Mesodermal cell (in vitro differentiated cells): ENCODE results near the gene RASGRF2.
"Not testable (repeated sequence)": the region's sequence is repeated elsewhere in the genome, so short reads cannot be mapped to it uniquely, and the experiment has no call there.

Source experiments
- H3K27ac ChIP-seq: 2 replicates; pipeline ENCODE4 v1.7.0; 2013; ENCODE audit warnings: mild to moderate bottlenecking, low read depth, low read length, moderate library complexity; ENCODE audit not compliant: severe bottlenecking
- H3K36me3 ChIP-seq: 2 replicates; pipeline ENCODE4 v1.7.1; 2013; ENCODE audit warnings: mild to moderate bottlenecking, low read length, moderate library complexity; ENCODE audit not compliant: control insufficient read depth, insufficient read depth
- H3K4me1 ChIP-seq: one replicate; pipeline ENCODE4 v1.7.1; 2013; ENCODE audit warnings: mild to moderate bottlenecking, low read length; ENCODE audit not compliant: insufficient read depth, control insufficient read depth, poor library complexity, severe bottlenecking
- H3K4me3 ChIP-seq: 2 replicates; pipeline ENCODE4 v1.7.0; 2013; ENCODE audit warnings: low read length, control low read depth, mild to moderate bottlenecking; ENCODE audit not compliant: insufficient read depth, poor library complexity, severe bottlenecking; ENCODE audit errors: extremely low read depth
- H3K9me3 ChIP-seq: 2 replicates; pipeline ENCODE4 v1.7.1; 2013; ENCODE audit warnings: mild to moderate bottlenecking, low read length, moderate library complexity; ENCODE audit not compliant: control insufficient read depth
- WGBS, 2 experiments: methylation state at CpG; one replicate each; pipeline ENCODE4 v1.1.5; 2013; ENCODE audit warnings: missing lambda C conversion rate in 2 of 2; ENCODE audit not compliant: insufficient coverage in 2 of 2; 5-methylcytosine and 5-hydroxymethylcytosine counted together

Gene RASGRF2

DNA sequence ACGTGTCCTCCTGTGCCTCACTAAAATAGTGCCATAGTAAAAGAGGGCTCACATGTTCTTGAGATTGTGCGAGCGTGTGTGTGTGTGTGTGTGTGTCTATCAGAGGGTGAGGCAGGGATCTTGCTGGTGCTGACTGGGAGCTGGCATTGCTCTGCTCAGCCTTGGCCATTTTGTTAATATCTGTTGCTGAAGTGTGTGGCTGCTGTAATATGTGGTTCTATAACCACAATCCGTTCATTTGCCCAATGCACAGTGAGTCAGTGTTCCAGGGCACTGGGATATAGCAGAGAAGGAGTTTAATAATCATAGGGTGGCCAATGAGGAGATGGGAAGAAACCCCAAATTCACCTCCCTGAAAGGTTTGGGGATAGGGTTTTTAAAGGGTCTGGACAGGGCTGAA is 61.3 kb downstream of the RASGRF2 start:
- H3K4me1 ChIP-seq = peaks cover 10% of the 10 kb centered on the region
- no peak overlapping the region for H3K4me3 ChIP-seq
- no peaks in the 10 kb centered on the region for H3K36me3 ChIP-seq
- no peaks in the 10 kb centered on the region for H3K9me3 ChIP-seq
- H3K27ac ChIP-seq = no peak overlapping the region
- WGBS, 2 experiments = 85 to 90% methylated on average over 2 to 4 of the region's 4 CpGs

DNA sequence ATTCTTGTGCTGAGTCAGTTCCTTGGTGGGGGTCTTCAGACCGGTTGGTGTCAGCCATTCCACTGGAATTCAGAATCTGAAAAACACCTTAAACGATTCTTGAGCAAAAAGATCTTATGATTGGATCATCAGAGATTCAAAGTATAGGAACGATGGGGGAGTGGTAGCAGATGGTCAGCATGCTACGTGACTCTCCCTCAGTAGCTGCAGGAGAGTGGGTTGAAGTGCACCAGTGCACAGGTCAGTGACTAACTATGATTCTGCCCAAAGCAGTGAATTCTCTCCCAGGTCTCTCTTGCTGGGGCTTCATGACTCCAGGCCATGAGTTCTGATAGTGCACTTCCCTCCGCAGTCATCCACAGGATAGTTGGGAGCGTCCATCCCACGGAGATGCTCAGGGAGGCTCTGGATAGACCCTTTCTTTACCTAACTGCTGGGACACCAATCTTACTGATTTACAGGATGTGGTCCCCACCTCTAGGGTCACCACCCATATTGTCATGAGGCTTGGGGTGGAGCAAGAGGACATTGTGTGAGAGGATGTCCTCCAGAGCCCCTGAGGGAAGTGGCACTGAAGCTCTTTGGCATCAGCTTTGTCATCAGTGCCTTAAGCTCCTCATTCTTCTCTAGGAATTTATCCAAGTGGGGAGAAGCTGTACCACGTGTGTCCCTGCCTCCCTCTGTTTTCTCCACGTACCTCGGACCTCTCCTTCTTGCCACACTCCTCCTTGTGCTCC is 62.0 kb downstream of the RASGRF2 start:
- H3K9me3 ChIP-seq = no peaks in the 10 kb centered on the region
- 85 to 92% methylated on average over 8 of the region's 10 CpGs for WGBS, 2 experiments
- no peak overlapping the region for H3K27ac ChIP-seq
- peaks cover 10% of the 10 kb centered on the region for H3K4me1 ChIP-seq
- no peaks in the 10 kb centered on the region for H3K36me3 ChIP-seq
- no peak overlapping the region for H3K4me3 ChIP-seq

DNA sequence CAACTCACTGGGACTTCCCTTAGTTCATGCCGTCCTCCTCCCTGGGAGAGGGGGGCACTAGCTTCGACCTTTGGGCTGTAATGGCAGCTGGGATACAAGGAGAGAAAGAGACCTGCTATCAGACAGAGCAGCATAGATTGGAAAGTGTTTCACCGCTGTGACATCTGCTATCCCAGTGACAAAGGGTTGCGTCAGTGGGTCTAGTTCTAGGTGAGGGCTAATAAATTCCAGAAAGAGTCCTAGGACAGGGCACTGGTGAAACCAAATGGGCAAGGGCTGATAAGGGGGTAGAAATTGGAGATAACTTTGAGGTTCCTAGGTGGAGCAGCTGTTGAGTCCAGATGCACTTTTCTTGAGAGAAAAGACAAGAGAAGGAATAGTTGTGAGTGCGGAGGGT is 62.5 kb downstream of the RASGRF2 start:
- no peak overlapping the region for H3K4me3 ChIP-seq
- no peaks in the 10 kb centered on the region for H3K9me3 ChIP-seq
- WGBS, 2 experiments = 93 to 100% methylated on average over 4 of the region's 5 CpGs
- peaks cover 10% of the 10 kb centered on the region for H3K4me1 ChIP-seq
- H3K36me3 ChIP-seq = no peaks in the 10 kb centered on the region
- no peak overlapping the region for H3K27ac ChIP-seq

DNA sequence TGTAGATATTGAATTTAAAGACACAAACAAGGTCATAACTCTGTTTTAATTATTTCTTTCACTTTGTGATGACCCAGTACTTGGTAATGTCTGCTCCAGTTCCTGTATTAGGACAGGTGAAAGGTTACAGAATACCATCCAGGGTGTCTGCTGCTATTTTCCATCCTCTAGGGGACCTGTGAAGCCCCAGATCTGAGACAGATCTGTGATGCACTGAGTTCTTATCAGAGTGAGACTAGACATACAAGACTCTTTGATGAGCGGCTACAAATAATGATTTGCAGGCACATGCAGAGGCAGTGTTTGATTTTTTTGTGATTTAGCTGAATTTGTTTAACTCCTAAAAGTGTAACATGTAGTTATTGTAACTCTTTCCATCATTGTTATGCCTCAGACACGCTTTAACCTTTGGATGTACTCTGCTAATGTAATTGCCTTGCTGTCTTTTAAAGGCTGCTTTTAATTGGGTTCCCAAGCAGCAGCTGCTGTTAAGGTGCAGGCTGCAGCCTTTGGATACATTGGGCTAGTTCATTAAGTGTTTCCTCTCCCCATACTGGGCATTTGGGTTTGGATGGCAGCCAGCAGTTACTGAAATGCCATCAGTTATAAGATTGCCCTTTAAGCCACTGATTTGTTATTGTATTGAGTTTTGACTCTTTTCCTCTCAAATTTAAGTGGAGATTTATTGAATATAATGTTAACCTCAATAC is 63.3 kb downstream of the RASGRF2 start:
- Histone ChIP-seq H3K4me3 (no peak overlapping the region), H3K36me3 (no peaks in the 10 kb centered on the region), H3K9me3 (no peaks in the 10 kb centered on the region), H3K4me1 (peaks cover 10% of the 10 kb centered on the region), H3K27ac (no peak overlapping the region)
- 100% methylated on average over 1 of the region's 2 CpGs for WGBS, 2 experiments

DNA sequence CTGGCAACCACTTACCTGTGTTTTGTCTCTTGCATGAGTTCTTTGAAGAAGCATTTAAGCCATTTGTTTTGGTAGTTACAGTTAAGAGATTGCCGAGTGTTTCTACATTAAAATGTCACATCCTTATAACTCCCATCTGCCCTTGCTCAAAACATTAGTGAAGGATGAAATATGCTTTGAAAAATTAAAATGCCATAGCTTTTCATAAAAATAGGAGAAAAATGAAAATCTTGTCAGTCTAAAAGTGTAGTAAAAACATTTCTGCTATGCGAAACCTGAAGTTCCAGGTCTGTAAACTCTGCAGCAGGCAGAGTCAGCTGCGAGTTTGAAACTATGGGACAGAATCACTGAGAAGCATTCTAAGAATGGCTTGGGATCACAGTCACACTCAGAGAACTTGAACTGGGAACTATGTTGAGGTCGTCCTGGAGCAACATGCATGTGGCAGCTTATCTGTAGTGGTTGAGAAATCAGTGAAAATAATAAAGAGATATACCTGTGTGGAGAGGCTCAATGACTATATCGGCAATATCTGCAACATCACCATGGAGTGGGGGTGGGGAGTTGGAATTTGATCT is 67.4 kb downstream of the RASGRF2 start:
- Histone ChIP-seq H3K9me3 (no peaks in the 10 kb centered on the region), H3K4me3 (no peak overlapping the region), H3K36me3 (no peaks in the 10 kb centered on the region), H3K4me1 (no peaks in the 10 kb centered on the region), H3K27ac (no peak overlapping the region)
- WGBS, 2 experiments = 92% methylated on average over 3 to 4 of the region's 5 CpGs

DNA sequence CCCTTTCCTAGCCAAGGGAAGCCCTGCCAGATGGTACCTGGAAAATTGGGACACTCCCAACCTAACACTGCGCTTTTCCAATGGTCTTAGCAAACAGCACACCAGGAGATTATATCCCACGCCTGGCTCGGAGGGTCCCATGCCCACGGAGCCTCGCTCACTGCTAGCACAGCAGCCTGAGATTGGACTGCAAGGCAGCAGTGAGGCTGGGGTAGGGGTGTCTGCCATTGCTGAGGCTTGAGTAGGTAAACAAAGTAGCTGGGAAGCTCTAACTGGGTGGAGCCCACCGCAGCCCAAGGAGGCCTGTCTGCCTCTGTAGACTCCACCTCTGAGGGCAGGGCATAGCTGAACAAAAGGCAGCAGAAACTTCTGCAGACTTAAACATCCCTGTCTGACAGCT is 68.7 kb downstream of the RASGRF2 start:
- H3K4me1 ChIP-seq, H3K36me3 ChIP-seq, H3K27ac ChIP-seq, H3K9me3 ChIP-seq, H3K4me3 ChIP-seq: not testable (repeated sequence)
- 89 to 95% methylated on average over 3 to 5 of the region's 6 CpGs for WGBS, 2 experiments

DNA sequence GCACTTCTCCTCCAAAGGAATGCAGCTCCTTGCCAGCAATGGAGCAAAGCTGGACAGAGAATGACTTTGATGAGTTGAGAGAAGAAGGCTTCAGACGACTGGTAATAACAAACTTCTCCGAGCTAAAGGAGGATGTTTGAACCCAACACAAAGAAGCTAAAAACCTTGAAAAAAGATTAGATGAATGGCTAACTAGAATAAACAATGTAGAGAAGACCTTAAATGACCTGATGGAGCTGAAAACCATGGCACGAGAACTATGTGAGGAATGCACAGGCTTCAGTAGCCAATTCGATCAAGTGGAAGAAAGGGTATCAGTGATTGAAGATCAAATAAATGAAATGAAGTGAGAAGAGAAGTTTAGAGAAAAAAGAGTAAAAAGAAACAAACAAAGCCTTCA is 69.6 kb downstream of the RASGRF2 start:
- H3K4me1 ChIP-seq, H3K9me3 ChIP-seq, H3K27ac ChIP-seq, H3K4me3 ChIP-seq, H3K36me3 ChIP-seq: not testable (repeated sequence)
- WGBS, 2 experiments = 92 to 97% methylated on average over 2 to 4 of the region's 4 CpGs

DNA sequence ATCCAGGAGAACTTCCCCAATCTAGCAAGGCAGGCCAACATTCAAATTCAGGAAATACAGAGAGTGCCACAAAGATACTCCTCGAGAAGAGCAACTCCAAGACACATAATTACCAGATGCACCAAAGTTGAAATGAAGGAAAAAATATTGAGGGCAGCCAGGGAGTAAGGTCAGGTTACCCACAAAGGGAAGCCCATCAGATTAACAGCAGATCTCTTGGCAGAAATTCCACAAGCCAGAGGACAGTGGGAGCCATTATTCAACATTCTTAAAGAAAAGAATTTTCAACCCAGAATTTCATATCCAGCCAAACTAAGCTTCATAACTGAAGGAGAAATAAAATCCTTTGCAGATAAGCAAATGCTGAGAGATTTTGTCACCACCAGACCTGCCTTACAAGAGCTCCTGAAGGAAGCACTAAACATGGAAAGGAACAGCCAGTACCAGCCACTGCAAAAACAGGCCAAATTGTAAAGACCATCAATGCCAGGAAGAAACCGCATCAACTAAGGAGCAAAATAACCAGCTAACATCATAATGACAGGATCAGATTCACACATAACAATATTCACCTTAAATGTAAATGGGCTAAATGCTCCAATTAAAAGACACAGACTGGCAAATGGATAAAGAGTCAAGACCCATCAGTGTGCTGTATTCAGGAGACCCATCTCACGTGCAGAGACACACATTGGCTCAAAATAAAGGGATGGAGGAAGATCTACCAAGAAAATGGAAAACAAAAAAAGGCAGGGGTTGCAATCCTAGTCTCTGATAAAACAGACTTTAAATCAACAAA is 70.3 kb downstream of the RASGRF2 start:
- not testable (repeated sequence) for H3K9me3 ChIP-seq, H3K4me3 ChIP-seq, H3K36me3 ChIP-seq, H3K27ac ChIP-seq, H3K4me1 ChIP-seq
- WGBS, 2 experiments = no CpG with 5 or more reads among the region's 3 CpGs

DNA sequence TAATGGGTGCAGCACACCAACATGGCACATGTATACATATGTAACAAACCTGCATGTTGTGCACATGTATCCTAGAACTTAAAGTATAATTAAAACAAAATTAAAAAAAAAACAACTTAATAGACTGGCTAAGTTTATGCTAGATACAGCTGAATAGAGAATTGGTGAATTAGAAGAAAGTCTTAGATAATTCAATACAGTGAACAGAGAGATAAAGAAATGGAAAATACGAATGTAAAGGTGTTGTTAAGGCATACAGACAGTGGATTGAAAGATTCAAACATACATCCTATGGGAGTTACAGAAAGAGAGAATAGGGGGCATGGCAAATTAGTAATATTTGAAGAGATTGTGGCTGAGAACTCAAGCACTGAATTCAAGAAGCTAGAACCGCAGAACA is 75.4 kb downstream of the RASGRF2 start:
- Histone ChIP-seq H3K4me1 (no peaks in the 10 kb centered on the region), H3K27ac (no peak overlapping the region), H3K4me3 (no peak overlapping the region), H3K9me3 (no peaks in the 10 kb centered on the region), H3K36me3 (no peaks in the 10 kb centered on the region)
- WGBS, 2 experiments = 80% methylated on average over 1 of the region's 2 CpGs; no CpG with 5 or more reads in 1 of the 2 experiments

DNA sequence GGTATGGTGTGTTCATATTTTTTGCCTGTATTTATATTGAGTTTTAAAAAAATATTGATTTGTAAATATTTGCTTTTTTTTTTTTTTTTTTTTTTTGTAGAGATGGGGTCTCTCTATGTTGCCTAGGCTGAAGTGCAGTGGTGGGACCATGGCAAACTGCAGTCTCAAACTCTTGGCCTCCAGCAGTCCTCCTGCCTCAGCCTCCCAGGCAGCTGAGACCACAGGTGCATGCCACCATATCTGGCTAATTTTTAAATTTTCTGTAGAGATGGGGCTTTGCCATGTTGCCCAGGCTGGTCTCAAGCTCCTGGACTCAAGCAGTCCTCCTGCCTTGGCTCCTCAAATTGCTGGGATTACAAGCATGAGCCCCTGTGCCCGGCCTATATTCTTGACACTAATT is 78.3 kb downstream of the RASGRF2 start:
- Histone ChIP-seq H3K36me3 (no peaks in the 10 kb centered on the region), H3K9me3 (no peaks in the 10 kb centered on the region), H3K4me1 (no peaks in the 10 kb centered on the region), H3K4me3 (no peak overlapping the region), H3K27ac (no peak overlapping the region)
- WGBS, 2 experiments = no CpG with 5 or more reads among the region's 1 CpG
